Epidermal melanocyte (primary cell): ENCODE measurements around the gene NUF2.

ENCODE experiments used
- DNase-seq: peaks from one replicate; pipeline ENCODE4 v3.0.0; 2011; ENCODE audit warnings: low spot score; ENCODE audit not compliant: insufficient read length

The NUF2 gene

GRCh38 chr1:163399976-163400601 lies 78.3 kb downstream of the NUF2 start:
- DNase-seq, result no peak

GRCh38 chr1:163401211-163401610 lies 79.5 kb downstream of the NUF2 start:
- no peak for DNase-seq
